Activated naive CD4-positive, alpha-beta T cell treated with anti-CD3 and anti-CD28 coated beads, Interleukin-2, amount 10 ng/mL, durations not matched to agents 7 days and 5 days (primary cell): ENCODE results near the gene UBE2J2.

ENCODE experiments used
- CTCF ChIA-PET: fragments of 350-600 bp; sonication (Branson Sonifier 250); formaldehyde crosslinking; loops from one replicate; lab custom pipeline; 2021; ENCODE audit warnings: antibody characterized with exemption; lab: Charles Lee
- DNase-seq: peaks from one replicate; pipeline ENCODE4 v3.0.0-alpha.2; 2020
- H3K27ac Mint-ChIP-seq: one replicate; pipeline ENCODE4 v1.8.0; 2021; ENCODE audit warnings: mild to moderate bottlenecking, moderate library complexity, mixed read lengths
- H3K27me3 Mint-ChIP-seq: one replicate; pipeline ENCODE4 v1.8.0; 2021; ENCODE audit warnings: mild to moderate bottlenecking, mixed read lengths
- H3K36me3 Mint-ChIP-seq: one replicate; pipeline ENCODE4 v1.8.0; 2021; ENCODE audit warnings: mixed read lengths
- H3K4me1 Mint-ChIP-seq: one replicate; pipeline ENCODE4 v1.8.0; 2021; ENCODE audit warnings: mixed read lengths
- H3K4me3 Mint-ChIP-seq: one replicate; pipeline ENCODE4 v1.8.0; 2021; ENCODE audit warnings: mild to moderate bottlenecking, moderate library complexity, mixed read lengths
- H3K9me3 Mint-ChIP-seq: one replicate; pipeline ENCODE4 v1.8.0; 2021; ENCODE audit warnings: mixed read lengths

The UBE2J2 gene

DNA sequence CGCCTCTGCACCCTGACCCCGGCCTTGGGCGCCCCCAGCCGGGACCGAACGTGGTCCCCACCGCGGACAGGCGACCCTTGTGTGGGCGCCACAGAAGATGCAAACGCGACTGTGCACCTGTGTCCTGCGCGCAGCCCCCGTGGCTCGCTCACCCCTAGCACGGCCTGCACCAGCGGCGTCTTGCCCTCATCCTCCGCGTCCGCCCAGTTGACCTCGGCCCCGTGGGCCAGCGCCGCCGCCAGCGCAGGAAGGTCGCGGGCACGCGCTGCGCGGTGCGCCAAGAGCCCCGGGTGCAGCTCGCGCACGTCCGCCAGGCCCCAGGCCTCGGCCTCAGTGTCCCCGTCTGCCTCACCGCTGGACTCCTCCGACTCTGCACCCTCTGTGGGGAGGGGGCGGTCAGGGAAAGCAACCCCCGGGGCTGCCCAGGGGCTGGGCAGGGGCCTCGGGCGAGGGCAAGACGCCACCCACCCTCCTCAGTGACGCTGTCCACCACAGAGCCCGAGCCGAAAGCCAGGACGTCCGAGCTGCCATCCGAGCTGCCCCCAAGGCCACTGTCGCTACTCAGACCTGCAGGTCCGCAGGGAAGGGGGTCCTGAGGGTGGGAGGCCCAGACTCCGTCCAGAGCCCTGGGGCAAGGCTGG lies 20.7 kb upstream of the UBE2J2 start:
- no peak for DNase-seq
- H3K27ac Mint-ChIP-seq: no peak overlapping the region
- H3K4me1 Mint-ChIP-seq: no peaks in the 10 kb centered on the region
- no peak overlapping the region for H3K4me3 Mint-ChIP-seq
- H3K36me3 Mint-ChIP-seq: peaks cover 5% of the 10 kb centered on the region
- peaks cover 2% of the 10 kb centered on the region for H3K9me3 Mint-ChIP-seq
- CTCF ChIA-PET: interaction anchor here (1.0 kb wide), 1 partner anchor 172 kb away, joined by 3 read pairs; no protein-coding TSS in a partner anchor
- no peaks in the 10 kb centered on the region for H3K27me3 Mint-ChIP-seq

DNA sequence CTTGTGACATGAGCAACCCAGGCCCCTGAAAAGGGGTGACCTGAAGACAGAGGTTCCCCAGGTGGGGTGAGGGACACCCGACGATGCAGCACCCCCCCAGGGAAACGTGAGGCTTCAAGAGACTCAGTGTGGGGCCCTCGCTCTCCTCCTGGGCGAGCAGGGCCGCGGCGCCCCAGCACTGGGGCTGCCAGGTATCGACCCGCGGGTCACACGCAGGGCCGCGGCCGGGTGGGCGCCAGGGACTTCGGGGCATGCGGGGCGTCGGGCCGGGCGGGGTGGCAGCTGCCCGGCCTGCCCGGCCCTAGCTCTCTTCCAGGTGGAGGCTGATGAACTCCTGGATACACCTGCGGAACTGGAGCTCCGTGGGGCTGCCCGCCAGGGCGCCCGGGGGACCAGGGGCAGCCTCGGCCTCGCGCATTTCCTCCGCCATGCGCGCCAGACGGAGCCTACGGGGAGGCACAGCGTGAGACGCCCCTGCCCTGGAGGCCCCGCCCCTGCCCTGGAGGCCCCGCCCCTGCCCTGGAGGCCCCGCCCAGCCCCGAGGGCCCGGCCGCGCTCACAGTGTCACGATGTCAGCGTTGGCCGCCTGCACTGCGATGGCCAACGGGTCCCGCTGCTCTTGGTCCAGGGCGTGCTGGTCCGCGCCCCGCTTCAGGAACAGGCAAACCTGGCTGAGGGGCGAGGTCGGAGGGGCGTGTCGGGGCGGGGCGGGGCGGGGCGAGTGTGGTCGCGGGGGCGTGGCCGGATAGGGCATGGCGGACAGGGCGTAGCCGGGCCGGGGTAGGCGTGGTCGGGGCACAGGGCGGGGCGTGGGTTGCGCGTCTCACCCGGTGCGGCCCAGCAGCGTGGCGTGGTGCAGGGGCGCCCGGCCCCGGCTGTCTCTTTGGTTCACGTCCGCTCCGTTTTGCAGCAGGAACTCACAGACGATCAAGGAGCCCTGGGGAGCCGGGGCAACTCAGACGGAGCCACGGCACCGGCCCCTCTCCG lies 19.9 kb upstream of the UBE2J2 start:
- H3K27me3 Mint-ChIP-seq: no peaks in the 10 kb centered on the region
- no peak overlapping the region for H3K4me3 Mint-ChIP-seq
- H3K27ac Mint-ChIP-seq: no peak overlapping the region
- CTCF ChIA-PET: interaction anchor here (1.0 to 1.7 kb wide), 2 partner anchors 8 to 171 kb away, joined by 3 to 5 read pairs; no protein-coding TSS in a partner anchor
- DNase-seq: no peak
- peaks cover 5% of the 10 kb centered on the region for H3K36me3 Mint-ChIP-seq
- H3K9me3 Mint-ChIP-seq: peaks cover 2% of the 10 kb centered on the region
- no peaks in the 10 kb centered on the region for H3K4me1 Mint-ChIP-seq

DNA sequence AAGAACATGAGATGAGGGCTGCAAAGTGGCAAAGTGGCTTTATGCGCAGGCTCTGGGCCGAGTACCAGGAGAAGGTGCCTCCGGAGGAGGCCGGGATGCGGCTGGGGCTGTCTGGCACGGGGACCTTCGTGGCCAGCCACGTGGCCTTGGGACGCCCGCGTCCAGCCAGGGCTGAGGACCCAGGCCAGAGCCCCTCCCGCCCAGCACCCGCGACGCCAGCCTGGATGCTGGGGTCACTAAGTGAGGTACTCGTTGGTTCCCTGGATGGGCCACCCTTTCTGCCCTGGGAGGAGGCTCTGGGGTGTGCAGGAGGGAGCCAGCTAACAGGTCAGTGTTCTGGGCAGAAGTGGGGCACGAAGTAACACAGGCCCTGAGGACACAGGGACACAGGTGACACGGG lies 19.2 kb upstream of the UBE2J2 start:
- Mint-ChIP-seq H3K9me3 (peaks cover 2% of the 10 kb centered on the region), H3K27me3 (no peaks in the 10 kb centered on the region), H3K4me1 (no peaks in the 10 kb centered on the region), H3K27ac (no peak overlapping the region), H3K4me3 (no peak overlapping the region), H3K36me3 (peaks cover 3% of the 10 kb centered on the region)
- no peak for DNase-seq
- CTCF ChIA-PET: interaction anchor here (1.7 kb wide), 1 partner anchor 8 kb away, joined by 5 read pairs; no protein-coding TSS in a partner anchor

DNA sequence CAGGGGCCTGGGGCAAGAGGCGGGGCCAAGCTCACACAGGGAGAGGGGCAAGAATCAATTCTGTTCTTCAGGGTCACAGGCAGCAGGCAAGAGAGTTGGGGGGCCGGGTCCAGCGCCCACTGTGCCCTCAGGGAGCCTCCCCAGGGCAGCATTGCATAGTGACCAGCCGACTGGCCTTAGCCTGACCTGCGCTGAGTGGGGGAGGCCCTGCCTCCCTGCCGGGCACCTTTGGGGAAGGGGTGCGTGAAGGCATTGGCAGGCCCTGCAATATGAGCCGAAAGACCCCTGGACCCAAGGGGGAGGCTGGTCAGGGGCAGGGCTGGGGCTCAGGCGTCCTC lies 18.8 kb upstream of the UBE2J2 start:
- no peak overlapping the region for H3K4me3 Mint-ChIP-seq
- H3K27me3 Mint-ChIP-seq: no peaks in the 10 kb centered on the region
- no peak overlapping the region for H3K27ac Mint-ChIP-seq
- peaks cover 2% of the 10 kb centered on the region for H3K9me3 Mint-ChIP-seq
- no peak for DNase-seq
- H3K36me3 Mint-ChIP-seq: peaks cover 3% of the 10 kb centered on the region
- CTCF ChIA-PET: interaction anchor here (0.6 to 2.8 kb wide), 8 partner anchors 9 to 309 kb away, joined by 3 to 49 read pairs (median 4); no protein-coding TSS in a partner anchor
- H3K4me1 Mint-ChIP-seq: no peaks in the 10 kb centered on the region

GRCh38 chr1:1291548-1292441 lies 18.1 kb upstream of the UBE2J2 start:
- Mint-ChIP-seq H3K4me1 (no peaks in the 10 kb centered on the region), H3K9me3 (peaks cover 2% of the 10 kb centered on the region), H3K27ac (no peak overlapping the region), H3K36me3 (peaks cover 3% of the 10 kb centered on the region), H3K4me3 (no peak overlapping the region), H3K27me3 (no peaks in the 10 kb centered on the region)
- CTCF ChIA-PET: interaction anchor here (0.6 to 2.8 kb wide), 10 partner anchors 8 to 309 kb away, joined by 3 to 49 read pairs (median 4); no protein-coding TSS in a partner anchor
- DNase-seq: peak; percentile 79

DNA sequence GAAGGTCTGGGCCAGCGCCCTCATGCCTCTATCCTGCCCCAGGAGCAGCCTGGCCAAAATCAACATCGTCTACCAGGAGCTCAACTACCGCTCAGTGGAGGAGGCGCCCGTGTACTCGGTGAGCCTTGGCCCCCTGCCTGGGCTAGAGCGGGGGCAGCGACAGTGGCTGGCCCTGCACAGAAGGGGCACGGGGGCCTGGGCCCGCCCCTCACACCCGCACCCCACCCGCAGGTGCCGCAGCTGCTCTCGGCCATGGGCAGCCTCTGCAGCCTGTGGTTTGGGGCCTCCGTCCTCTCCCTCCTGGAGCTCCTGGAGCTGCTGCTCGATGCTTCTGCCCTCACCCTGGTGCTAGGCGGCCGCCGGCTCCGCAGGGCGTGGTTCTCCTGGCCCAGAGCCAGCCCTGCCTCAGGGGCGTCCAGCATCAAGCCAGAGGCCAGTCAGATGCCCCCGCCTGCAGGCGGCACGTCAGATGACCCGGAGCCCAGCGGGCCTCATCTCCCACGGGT lies 17.4 kb upstream of the UBE2J2 start:
- CTCF ChIA-PET: interaction anchor here (1.1 to 2.8 kb wide), 5 partner anchors 9 to 308 kb away, joined by 3 to 49 read pairs (median 6); no protein-coding TSS in a partner anchor
- peaks cover 2% of the 10 kb centered on the region for H3K9me3 Mint-ChIP-seq
- H3K27me3 Mint-ChIP-seq: no peaks in the 10 kb centered on the region
- no peaks in the 10 kb centered on the region for H3K4me1 Mint-ChIP-seq
- DNase-seq: no peak
- peaks cover 3% of the 10 kb centered on the region for H3K36me3 Mint-ChIP-seq
- H3K4me3 Mint-ChIP-seq: no peak overlapping the region
- H3K27ac Mint-ChIP-seq: no peak overlapping the region

GRCh38 chr1:1290238-1290731 lies 16.6 kb upstream of the UBE2J2 start:
- H3K4me1 Mint-ChIP-seq: no peaks in the 10 kb centered on the region
- peak; percentile 70 for DNase-seq
- peak overlapping the region; percentile 33 for H3K27ac Mint-ChIP-seq
- H3K27me3 Mint-ChIP-seq: no peaks in the 10 kb centered on the region
- H3K4me3 Mint-ChIP-seq: no peak overlapping the region
- H3K36me3 Mint-ChIP-seq: peaks cover 3% of the 10 kb centered on the region
- peaks cover 2% of the 10 kb centered on the region for H3K9me3 Mint-ChIP-seq
- CTCF ChIA-PET: interaction anchor here (0.9 to 2.8 kb wide), 5 partner anchors 10 to 307 kb away, joined by 3 to 49 read pairs (median 4); no protein-coding TSS in a partner anchor

DNA sequence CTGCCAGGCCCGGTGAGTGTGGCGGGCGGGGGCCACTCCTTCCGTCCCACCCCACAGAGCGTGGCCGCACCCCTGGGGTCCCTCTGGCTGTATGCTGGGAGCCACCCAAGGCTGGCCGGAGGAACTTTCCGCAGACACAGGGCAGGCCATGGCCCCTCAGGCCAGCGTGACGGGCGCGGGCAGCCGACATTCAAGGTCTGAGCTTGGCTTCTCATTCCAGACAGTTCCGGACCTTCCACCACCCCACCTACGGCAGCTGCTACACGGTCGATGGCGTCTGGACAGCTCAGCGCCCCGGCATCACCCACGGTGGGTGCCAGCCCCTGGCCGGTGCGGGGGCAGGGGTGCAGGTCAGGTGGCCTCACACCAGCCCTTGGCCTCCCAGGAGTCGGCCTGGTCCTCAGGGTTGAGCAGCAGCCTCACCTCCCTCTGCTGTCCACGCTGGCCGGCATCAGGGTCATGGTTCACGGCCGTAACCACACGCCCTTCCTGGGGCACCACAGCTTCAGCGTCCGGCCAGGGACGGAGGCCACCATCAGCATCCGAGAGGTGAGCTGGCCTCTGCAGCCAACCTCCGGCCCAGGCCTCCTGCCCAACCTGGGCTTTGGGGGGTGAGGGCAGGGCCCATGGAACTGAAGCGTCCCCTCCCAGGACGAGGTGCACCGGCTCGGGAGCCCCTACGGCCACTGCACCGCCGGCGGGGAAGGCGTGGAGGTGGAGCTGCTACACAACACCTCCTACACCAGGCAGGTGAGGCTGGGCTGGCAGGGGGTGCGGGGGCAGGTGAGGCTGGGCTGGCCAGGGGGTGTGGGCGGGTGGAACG lies 13.8 kb upstream of the UBE2J2 start:
- Mint-ChIP-seq H3K4me3 (no peak overlapping the region), H3K27ac (no peak overlapping the region), H3K4me1 (no peaks in the 10 kb centered on the region), H3K36me3 (peaks cover 3% of the 10 kb centered on the region), H3K9me3 (peaks cover 2% of the 10 kb centered on the region), H3K27me3 (peaks cover 7% of the 10 kb centered on the region)
- CTCF ChIA-PET: no interaction called here
- no peak for DNase-seq

- H3K4me1 Mint-ChIP-seq: no peaks in the 10 kb centered on the region
- CTCF ChIA-PET: no interaction called here
- peaks cover 7% of the 10 kb centered on the region for H3K27me3 Mint-ChIP-seq
- H3K36me3 Mint-ChIP-seq: peaks cover 2% of the 10 kb centered on the region
- DNase-seq: no peak
- no peak overlapping the region for H3K4me3 Mint-ChIP-seq
- H3K27ac Mint-ChIP-seq: no peak overlapping the region
- H3K9me3 Mint-ChIP-seq: peaks cover 2% of the 10 kb centered on the region
Measured at GRCh38 chr1:1286313-1287261, 12.9 kb upstream of the UBE2J2 start.

DNA sequence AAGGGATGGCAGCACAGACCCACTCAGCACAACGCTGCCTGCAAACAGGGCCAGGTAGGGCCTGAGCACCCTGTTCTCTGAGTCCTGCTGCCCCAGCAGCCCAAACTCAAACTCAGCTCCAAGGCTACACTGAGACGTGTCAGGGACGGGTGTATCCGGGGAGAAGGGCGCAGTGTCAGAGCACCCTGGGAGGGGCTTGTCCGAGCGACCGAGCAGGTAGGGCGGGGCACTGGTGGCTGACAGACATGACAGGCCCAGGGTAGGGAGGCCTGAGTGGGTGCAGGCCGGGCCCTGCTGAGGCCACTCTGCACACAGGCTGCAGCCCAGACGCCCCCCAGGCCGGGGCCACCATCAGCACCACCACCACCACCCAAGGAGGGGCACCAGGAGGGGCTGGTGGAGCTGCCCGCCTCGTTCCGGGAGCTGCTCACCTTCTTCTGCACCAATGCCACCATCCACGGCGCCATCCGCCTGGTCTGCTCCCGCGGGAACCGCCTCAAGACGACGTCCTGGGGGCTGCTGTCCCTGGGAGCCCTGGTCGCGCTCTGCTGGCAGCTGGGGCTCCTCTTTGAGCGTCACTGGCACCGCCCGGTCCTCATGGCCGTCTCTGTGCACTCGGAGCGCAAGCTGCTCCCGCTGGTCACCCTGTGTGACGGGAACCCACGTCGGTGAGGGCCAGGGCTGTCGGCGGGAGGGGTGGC lies 12.1 kb upstream of the UBE2J2 start:
- H3K36me3 Mint-ChIP-seq: peaks cover 2% of the 10 kb centered on the region
- H3K27ac Mint-ChIP-seq: no peak overlapping the region
- H3K4me1 Mint-ChIP-seq: no peaks in the 10 kb centered on the region
- peaks cover 2% of the 10 kb centered on the region for H3K9me3 Mint-ChIP-seq
- CTCF ChIA-PET: no interaction called here
- DNase-seq: no peak
- no peak overlapping the region for H3K4me3 Mint-ChIP-seq
- H3K27me3 Mint-ChIP-seq: peaks cover 7% of the 10 kb centered on the region

- Mint-ChIP-seq H3K27ac (no peak overlapping the region), H3K4me3 (no peak overlapping the region), H3K27me3 (peaks cover 7% of the 10 kb centered on the region), H3K9me3 (peaks cover 1% of the 10 kb centered on the region), H3K36me3 (peaks cover 1% of the 10 kb centered on the region), H3K4me1 (no peaks in the 10 kb centered on the region)
- CTCF ChIA-PET: interaction anchor here (0.7 kb wide), 1 partner anchor 165 kb away, joined by 3 read pairs; no protein-coding TSS in a partner anchor
- DNase-seq: no peak
Measured at GRCh38 chr1:1285102-1285571, 11.5 kb upstream of the UBE2J2 start.
